Ammon's horn (tissue), 1 donor: ENCODE measurements around the gene PCDHGB5.
"Not testable (repeated sequence)": the region's sequence is repeated elsewhere in the genome, so short reads cannot be mapped to it uniquely, and the experiment has no call there.

Experiments used
- DNase-seq: peaks from one replicate; pipeline ENCODE4 v3.0.0-alpha.2; 2016; ENCODE audit warnings: low spot score

Gene PCDHGB5

GRCh38 chr5:141412854-141413539, 15.2 kb downstream of the PCDHGB5 start, which contains the start of gene PCDHGA10:
TSS of gene PCDHGA10 (plus strand) at chr5:141412987. CDS start at chr5:141413176, 189 bp downstream.
- no peak for DNase-seq

GRCh38 chr5:141413540-141414069, 15.9 kb downstream of the PCDHGB5 start:
- no peak for DNase-seq

GRCh38 chr5:141414548-141415274, 17.0 kb downstream of the PCDHGB5 start:
- not testable (repeated sequence) for DNase-seq

GRCh38 chr5:141415275-141415618, 17.5 kb downstream of the PCDHGB5 start:
- not testable (repeated sequence) for DNase-seq

- peak; percentile 51 for DNase-seq
Observed at GRCh38 chr5:141417494-141418172, 19.9 kb downstream of the PCDHGB5 start, which contains the start of gene PCDHGB7. TSS of gene PCDHGB7 (plus strand) at chr5:141417677. CDS start at chr5:141417860, 183 bp downstream.

- no peak for DNase-seq
Observed at GRCh38 chr5:141419074-141419880, 21.5 kb downstream of the PCDHGB5 start.

- DNase-seq, result no peak
Observed at GRCh38 chr5:141420855-141421488, 23.2 kb downstream of the PCDHGB5 start, which contains the start of gene PCDHGA11. TSS of gene PCDHGA11 (plus strand) at chr5:141421051. CDS start at chr5:141421228, 177 bp downstream.

- no peak for DNase-seq
Observed at GRCh38 chr5:141421489-141421855, 23.7 kb downstream of the PCDHGB5 start.

GRCh38 chr5:141422742-141423291, 25.1 kb downstream of the PCDHGB5 start:
- no peak for DNase-seq

GRCh38 chr5:141427783-141428426, 30.2 kb downstream of the PCDHGB5 start:
- DNase-seq, result no peak

GRCh38 chr5:141430332-141431113, 32.8 kb downstream of the PCDHGB5 start, which contains the start of gene PCDHGA12:
TSS of gene PCDHGA12 (plus strand) at chr5:141430507. CDS start at chr5:141430760, 253 bp downstream.
- DNase-seq, result peak; percentile 29

GRCh38 chr5:141431286-141431685, 33.5 kb downstream of the PCDHGB5 start:
- DNase-seq, result no peak

- not testable (repeated sequence) for DNase-seq
Observed at GRCh38 chr5:141432308-141432707, 34.6 kb downstream of the PCDHGB5 start.

GRCh38 chr5:141432726-141433125, 35.0 kb downstream of the PCDHGB5 start:
- DNase-seq, result not testable (repeated sequence)

- no peak for DNase-seq
Observed at GRCh38 chr5:141434006-141434405, 36.3 kb downstream of the PCDHGB5 start.

GRCh38 chr5:141437221-141437620, 39.5 kb downstream of the PCDHGB5 start:
- no peak for DNase-seq

- peak; percentile 13 for DNase-seq
Observed at GRCh38 chr5:141439411-141440141, 41.8 kb downstream of the PCDHGB5 start.

GRCh38 chr5:141440341-141440740, 42.6 kb downstream of the PCDHGB5 start:
- DNase-seq, result no peak
